ENCODE results near the gene PLCG1. TPM values are rescaled to one million over a fixed set of nuclear protein-coding genes. Genes with fewer than 3 reads are reported as not detected.

Gene PLCG1
- total RNA-seq, 1 experiment from 2014 or later: 33.2 TPM

DNA sequence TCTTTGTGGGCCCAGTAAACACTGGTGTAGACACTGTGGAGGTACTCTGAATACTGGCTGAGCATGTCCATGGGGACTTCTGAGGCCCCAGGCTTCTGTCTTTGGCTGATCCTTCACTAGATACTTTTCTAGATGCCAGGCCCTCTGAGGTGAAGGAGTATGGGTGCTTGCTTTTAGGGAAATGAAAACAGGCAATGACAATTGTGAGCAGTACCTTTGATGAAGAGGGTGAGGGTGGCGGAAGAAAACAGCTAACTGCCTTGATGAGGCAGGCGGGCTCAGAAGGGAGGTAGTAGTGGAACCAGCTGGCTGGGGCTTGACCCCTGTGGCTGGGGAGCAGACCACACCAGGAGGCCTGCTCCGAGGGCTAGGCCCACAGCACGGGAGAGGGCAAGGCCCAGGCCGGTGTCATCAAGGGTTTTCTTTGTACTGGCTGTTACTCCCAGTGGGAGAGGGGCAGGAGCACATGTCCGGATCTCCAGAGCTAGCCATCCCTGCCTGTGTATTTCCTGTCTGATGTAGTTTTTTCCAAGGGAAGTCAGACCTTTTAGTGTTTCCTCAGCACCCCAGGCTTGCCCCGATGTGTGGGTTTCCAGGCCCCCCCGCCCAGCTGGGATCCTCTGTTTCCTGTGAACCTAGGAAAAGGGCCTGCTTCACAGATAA is 3.9 kb downstream of the PLCG1 start:
- intact Hi-C loops (cut with micrococcal nuclease): no loop called here
- POLR2A ChIA-PET: no interaction called here
- no peak overlapping the region for H3K4me3 Mint-ChIP-seq (ENCODE audit: unreplicated experiment)
- no TSS peak for BruUV-seq (replicated peaks)
- no peak for DNase-seq (ENCODE audit: unreplicated experiment)
- H3K36me3 Mint-ChIP-seq (ENCODE audit: insufficient read depth, unreplicated experiment): no peaks in the 10 kb centered on the region
- TF ChIP-seq, protein P1, sequence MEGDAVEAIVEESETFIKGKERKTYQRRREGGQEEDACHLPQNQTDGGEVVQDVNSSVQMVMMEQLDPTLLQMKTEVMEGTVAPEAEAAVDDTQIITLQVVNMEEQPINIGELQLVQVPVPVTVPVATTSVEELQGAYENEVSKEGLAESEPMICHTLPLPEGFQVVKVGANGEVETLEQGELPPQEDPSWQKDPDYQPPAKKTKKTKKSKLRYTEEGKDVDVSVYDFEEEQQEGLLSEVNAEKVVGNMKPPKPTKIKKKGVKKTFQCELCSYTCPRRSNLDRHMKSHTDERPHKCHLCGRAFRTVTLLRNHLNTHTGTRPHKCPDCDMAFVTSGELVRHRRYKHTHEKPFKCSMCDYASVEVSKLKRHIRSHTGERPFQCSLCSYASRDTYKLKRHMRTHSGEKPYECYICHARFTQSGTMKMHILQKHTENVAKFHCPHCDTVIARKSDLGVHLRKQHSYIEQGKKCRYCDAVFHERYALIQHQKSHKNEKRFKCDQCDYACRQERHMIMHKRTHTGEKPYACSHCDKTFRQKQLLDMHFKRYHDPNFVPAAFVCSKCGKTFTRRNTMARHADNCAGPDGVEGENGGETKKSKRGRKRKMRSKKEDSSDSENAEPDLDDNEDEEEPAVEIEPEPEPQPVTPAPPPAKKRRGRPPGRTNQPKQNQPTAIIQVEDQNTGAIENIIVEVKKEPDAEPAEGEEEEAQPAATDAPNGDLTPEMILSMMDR (IDR thresholded peaks at IDR 0.05; ENCODE audit: unreplicated experiment): no peak
- H3K9me3 Mint-ChIP-seq (ENCODE audit: unreplicated experiment): no peaks in the 10 kb centered on the region
- peaks cover 58% of the 10 kb centered on the region for H3K4me1 Mint-ChIP-seq (ENCODE audit: insufficient read depth, unreplicated experiment)
- no peaks in the 10 kb centered on the region for H3K27me3 Mint-ChIP-seq (ENCODE audit: insufficient read depth, unreplicated experiment)
- CTCF ChIA-PET: interaction anchor here (0.5 to 3.5 kb wide), 7 partner anchors 29 to 1260 kb away, joined by 3 to 22 read pairs (median 4); no protein-coding TSS in a partner anchor
- peak overlapping the region; percentile 18 for H3K27ac Mint-ChIP-seq (ENCODE audit: low read depth, unreplicated experiment)

DNA sequence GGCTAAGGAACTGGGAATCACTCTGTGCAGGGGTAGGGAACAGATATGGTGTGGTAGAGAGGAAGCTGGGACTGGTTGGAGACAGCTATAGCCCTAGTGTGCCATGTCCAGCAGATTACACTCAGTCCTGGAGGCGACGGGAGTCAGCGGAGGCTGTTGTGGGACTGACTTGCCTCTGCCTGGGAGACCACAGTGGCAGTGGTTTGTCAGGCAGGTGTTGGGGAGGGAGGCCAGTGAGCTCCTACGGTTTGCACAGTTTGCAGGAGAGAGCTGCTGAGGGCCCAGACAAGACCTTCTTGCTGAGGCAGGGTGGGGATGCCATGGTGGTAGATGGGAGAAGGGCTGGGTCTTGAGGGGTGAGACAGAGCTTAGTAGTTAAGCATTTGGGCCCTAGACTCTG is 4.9 kb downstream of the PLCG1 start:
- Mint-ChIP-seq H3K27ac (ENCODE audit: low read depth, unreplicated experiment) (no peak overlapping the region), H3K4me1 (ENCODE audit: insufficient read depth, unreplicated experiment) (peaks cover 55% of the 10 kb centered on the region), H3K27me3 (ENCODE audit: insufficient read depth, unreplicated experiment) (no peaks in the 10 kb centered on the region), H3K9me3 (ENCODE audit: unreplicated experiment) (no peaks in the 10 kb centered on the region), H3K36me3 (ENCODE audit: insufficient read depth, unreplicated experiment) (no peaks in the 10 kb centered on the region), H3K4me3 (ENCODE audit: unreplicated experiment) (no peak overlapping the region)
- ChIA-PET CTCF (interaction anchor here (0.5 to 3.5 kb wide), 8 partner anchors 21 to 1261 kb away, joined by 3 to 22 read pairs (median 5); no protein-coding TSS in a partner anchor), POLR2A (interaction anchor here (1.0 kb wide), 1 partner anchor 67 kb away, joined by 3 read pairs; no protein-coding TSS in a partner anchor)
- BruUV-seq (replicated peaks): no TSS peak
- intact Hi-C loops (cut with micrococcal nuclease): no loop called here
- TF ChIP-seq, protein P1 (IDR thresholded peaks at IDR 0.05; ENCODE audit: unreplicated experiment): no peak
- no peak for DNase-seq (ENCODE audit: unreplicated experiment)

DNA sequence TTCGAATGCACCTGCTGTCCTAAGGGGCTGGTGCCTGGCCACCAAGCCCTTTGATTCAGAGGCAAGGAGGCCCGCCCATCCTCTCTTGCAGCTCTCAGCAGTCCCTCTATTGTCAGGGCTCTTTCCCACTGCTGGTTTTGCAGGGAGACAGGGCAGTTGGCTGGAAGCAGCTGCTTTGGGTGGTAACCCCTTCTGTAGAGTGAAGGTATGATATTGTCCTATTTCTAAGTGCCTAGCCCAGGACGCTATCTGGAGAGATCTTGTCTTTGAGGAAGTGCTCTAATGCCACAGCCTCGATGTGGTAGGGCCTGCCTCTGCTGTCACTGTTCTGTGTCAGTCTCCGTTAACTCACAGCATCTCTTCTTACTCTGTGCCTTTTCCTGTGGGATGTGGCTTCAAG is 5.6 kb downstream of the PLCG1 start:
- H3K27ac Mint-ChIP-seq (ENCODE audit: low read depth, unreplicated experiment): no peak overlapping the region
- no peak overlapping the region for H3K4me3 Mint-ChIP-seq (ENCODE audit: unreplicated experiment)
- peaks cover 55% of the 10 kb centered on the region for H3K4me1 Mint-ChIP-seq (ENCODE audit: insufficient read depth, unreplicated experiment)
- POLR2A ChIA-PET: interaction anchor here (1.0 to 1.1 kb wide), 2 partner anchors 12 to 68 kb away, joined by 3 to 6 read pairs; no protein-coding TSS in a partner anchor
- H3K36me3 Mint-ChIP-seq (ENCODE audit: insufficient read depth, unreplicated experiment): no peaks in the 10 kb centered on the region
- DNase-seq (ENCODE audit: unreplicated experiment): no peak
- no peaks in the 10 kb centered on the region for H3K9me3 Mint-ChIP-seq (ENCODE audit: unreplicated experiment)
- no TSS peak for BruUV-seq (replicated peaks)
- no peaks in the 10 kb centered on the region for H3K27me3 Mint-ChIP-seq (ENCODE audit: insufficient read depth, unreplicated experiment)
- TF ChIP-seq, protein P1 (IDR thresholded peaks at IDR 0.05; ENCODE audit: unreplicated experiment): no peak
- intact Hi-C loops (cut with micrococcal nuclease): no loop called here
- CTCF ChIA-PET: interaction anchor here (1.4 to 3.5 kb wide), 7 partner anchors 8 to 197 kb away, joined by 3 to 22 read pairs (median 9); no protein-coding TSS in a partner anchor

DNA sequence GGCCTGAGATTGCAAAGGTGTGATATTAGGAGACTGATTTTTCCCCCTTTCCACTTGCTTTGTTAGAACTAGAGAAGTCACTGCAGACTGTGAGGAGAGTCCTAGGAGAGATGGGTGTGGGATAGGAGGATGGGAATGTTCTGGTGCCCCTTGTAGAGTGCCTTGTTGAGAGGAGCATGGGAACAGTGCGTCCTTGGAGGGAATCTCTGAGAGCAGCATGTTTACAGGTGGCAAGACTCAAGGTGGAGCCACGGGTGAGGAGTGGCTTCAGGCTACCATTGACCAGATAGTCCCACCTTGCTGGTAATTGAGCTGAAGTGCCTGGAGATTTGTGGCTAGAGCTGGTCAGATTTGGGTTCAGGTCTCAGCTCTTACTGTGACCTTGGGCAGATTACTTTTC is 6.0 kb downstream of the PLCG1 start:
- DNase-seq (ENCODE audit: unreplicated experiment): no peak
- ChIA-PET POLR2A (interaction anchor here (0.9 to 1.1 kb wide), 2 partner anchors 9 to 11 kb away, joined by 3 to 6 read pairs; no protein-coding TSS in a partner anchor), CTCF (interaction anchor here (0.8 to 3.5 kb wide), 7 partner anchors 8 to 196 kb away, joined by 3 to 22 read pairs (median 5); no protein-coding TSS in a partner anchor)
- intact Hi-C loops (cut with micrococcal nuclease): no loop called here
- no TSS peak for BruUV-seq (replicated peaks)
- no peaks in the 10 kb centered on the region for H3K36me3 Mint-ChIP-seq (ENCODE audit: insufficient read depth, unreplicated experiment)
- H3K27ac Mint-ChIP-seq (ENCODE audit: low read depth, unreplicated experiment): no peak overlapping the region
- TF ChIP-seq, protein P1 (IDR thresholded peaks at IDR 0.05; ENCODE audit: unreplicated experiment): no peak
- H3K9me3 Mint-ChIP-seq (ENCODE audit: unreplicated experiment): no peaks in the 10 kb centered on the region
- peaks cover 55% of the 10 kb centered on the region for H3K4me1 Mint-ChIP-seq (ENCODE audit: insufficient read depth, unreplicated experiment)
- no peaks in the 10 kb centered on the region for H3K27me3 Mint-ChIP-seq (ENCODE audit: insufficient read depth, unreplicated experiment)
- H3K4me3 Mint-ChIP-seq (ENCODE audit: unreplicated experiment): no peak overlapping the region
